CD8-positive, alpha-beta memory T cell (primary cell): ENCODE measurements around the gene SFTPB. TPM values are rescaled to one million over a fixed set of nuclear protein-coding genes. Genes with fewer than 3 reads are reported as not detected.

ENCODE experiments used
- CTCF ChIA-PET: fragments of 350-600 bp; sonication (Branson Sonifier 250); formaldehyde crosslinking; loops from one replicate; lab custom pipeline; 2021; ENCODE audit warnings: antibody characterized with exemption; lab: Charles Lee
- POLR2A ChIA-PET: fragments of 350-600 bp; sonication (Branson Sonifier 250); formaldehyde crosslinking; loops from one replicate; lab custom pipeline; 2021; ENCODE audit warnings: antibody characterized with exemption; lab: Charles Lee
- DNase-seq, 5 donors: peaks; one replicate each; pipeline versions ENCODE4 v3.0.0 to v3.0.0-alpha.2; 2020 to 2022; ENCODE audit warnings: mixed read lengths in 1 of 5
- H3K27ac ChIP-seq: one replicate; pipeline ENCODE4 v1.7.0; 2013; ENCODE audit warnings: low read depth, mild to moderate bottlenecking, low read length, moderate library complexity
- H3K27me3 ChIP-seq: 2 replicates; pipeline ENCODE4 v1.7.0; 2013; ENCODE audit warnings: low read length, mild to moderate bottlenecking; ENCODE audit not compliant: insufficient read depth, poor library complexity, severe bottlenecking
- H3K36me3 ChIP-seq: 2 replicates; pipeline ENCODE4 v1.7.0; 2013; ENCODE audit warnings: mild to moderate bottlenecking, low read length, moderate library complexity; ENCODE audit not compliant: insufficient read depth
- H3K4me1 ChIP-seq: 2 replicates; pipeline ENCODE4 v1.7.0; 2013; ENCODE audit warnings: mild to moderate bottlenecking, low read length, moderate library complexity; ENCODE audit not compliant: insufficient read depth
- H3K4me3 ChIP-seq: 2 replicates; pipeline ENCODE4 v1.7.0; 2013; ENCODE audit warnings: mild to moderate bottlenecking, low read length
- H3K9me3 ChIP-seq: 2 replicates; pipeline ENCODE4 v1.7.0; 2013; ENCODE audit warnings: mild to moderate bottlenecking, low read length
- H3K27ac Mint-ChIP-seq, 8 donors: one replicate each; pipeline ENCODE4 v1.8.0; 2020 to 2021; ENCODE audit warnings: mixed read lengths in 8 of 8, mild to moderate bottlenecking in 6 of 8, inconsistent platforms in 3 of 8, moderate library complexity in 3 of 8
- H3K27me3 Mint-ChIP-seq, 2 donors: one replicate each; pipeline ENCODE4 v1.8.0; 2020 to 2021; ENCODE audit warnings: mixed read lengths in 2 of 2, mild to moderate bottlenecking in 1 of 2, moderate library complexity in 1 of 2
- H3K36me3 Mint-ChIP-seq, 3 donors: one replicate each; pipeline ENCODE4 v1.8.0; 2020 to 2021; ENCODE audit warnings: mixed read lengths in 3 of 3, inconsistent platforms in 1 of 3, mild to moderate bottlenecking in 1 of 3
- H3K4me1 Mint-ChIP-seq, 3 donors: one replicate each; pipeline ENCODE4 v1.8.0; 2020 to 2021; ENCODE audit warnings: mixed read lengths in 3 of 3, inconsistent platforms in 1 of 3, mild to moderate bottlenecking in 1 of 3
- H3K4me3 Mint-ChIP-seq, 7 donors: one replicate each; pipeline ENCODE4 v1.8.0; 2020 to 2021; ENCODE audit warnings: mixed read lengths in 7 of 7, mild to moderate bottlenecking in 6 of 7, moderate library complexity in 4 of 7, inconsistent platforms in 2 of 7
- H3K9me3 Mint-ChIP-seq, 5 donors: one replicate each; pipeline ENCODE4 v1.8.0; 2020 to 2022; ENCODE audit warnings: mixed read lengths in 5 of 5, mild to moderate bottlenecking in 3 of 5, moderate library complexity in 2 of 5, inconsistent platforms in 1 of 5
- polyA plus RNA-seq: library from polyadenylated mRNA; unstranded; fragments of 300-500 nt; fragmentation: Illumina TruSeq; gene quantifications from one replicate; pipeline ENCODE4 v1.2.3, GENCODE V29; 2021
- total RNA-seq, 2 experiments: library from RNA; stranded (reverse); gene quantifications; one replicate each; pipeline ENCODE4 v1.2.3, GENCODE V29; 2021

Gene SFTPB
- total and polyA plus RNA-seq, 3 experiments from 2014 or later: not detected

DNA sequence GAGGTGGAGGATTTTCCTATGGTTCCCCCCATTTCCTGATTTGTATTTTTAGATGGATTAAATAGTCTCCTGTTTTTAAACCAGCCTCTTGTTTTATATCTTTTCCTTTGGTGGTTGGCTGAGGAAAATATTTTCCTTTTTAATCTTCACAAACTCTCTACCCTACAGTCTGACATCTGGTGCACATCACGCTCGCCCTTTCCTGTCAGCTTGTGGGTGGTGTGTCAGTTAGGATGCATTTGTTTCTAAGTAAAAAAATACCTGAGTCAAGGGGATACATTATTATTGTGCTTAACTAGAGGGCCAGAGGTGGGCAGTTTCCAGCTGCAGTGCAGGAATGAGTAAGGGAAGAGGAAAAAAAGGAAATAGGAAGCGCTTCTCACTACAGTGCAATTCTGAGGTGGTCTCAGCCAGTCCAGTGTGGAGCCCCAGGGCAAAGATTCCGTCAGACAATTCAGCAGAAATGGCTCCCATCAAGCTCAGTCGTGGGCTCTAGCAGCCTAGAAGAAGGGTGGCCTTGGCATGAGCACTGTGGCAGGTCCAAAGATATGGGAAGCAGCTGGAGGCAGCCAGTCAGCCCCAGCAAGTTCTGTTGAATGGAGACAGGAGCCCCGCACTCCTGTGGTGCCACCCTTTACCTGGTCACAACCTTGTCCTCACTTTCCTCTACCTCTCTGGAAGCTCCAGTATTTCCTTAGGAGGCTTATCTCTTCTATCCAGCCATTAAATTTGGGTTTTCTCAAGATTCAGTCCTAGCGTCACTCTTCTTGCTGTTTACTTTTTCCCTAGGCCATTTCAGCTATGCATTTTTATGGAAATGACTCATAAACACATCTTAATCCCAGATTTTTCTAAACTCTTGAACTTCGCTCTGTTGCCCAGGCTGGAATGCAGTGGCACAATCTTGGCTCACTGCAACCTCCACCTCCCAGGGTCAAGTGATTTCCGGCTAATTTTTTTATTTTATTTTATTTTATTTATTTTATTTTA is 18.5 kb downstream of the SFTPB start:
- H3K4me1 Mint-ChIP-seq: no peaks in the 10 kb centered on the region
- H3K36me3 Mint-ChIP-seq: peaks cover 12 to 85% (median 19%) of the 10 kb centered on the region in 3 donors
- Histone ChIP-seq H3K4me1 (no peaks in the 10 kb centered on the region), H3K27me3 (no peaks in the 10 kb centered on the region), H3K9me3 (no peaks in the 10 kb centered on the region), H3K36me3 (peaks cover 52% of the 10 kb centered on the region), H3K27ac (no peak overlapping the region), H3K4me3 (no peak overlapping the region)
- peak overlapping the region in 1 of 7 donors; percentile 23 for H3K4me3 Mint-ChIP-seq
- no peaks in the 10 kb centered on the region for H3K9me3 Mint-ChIP-seq
- CTCF ChIA-PET: interaction anchor here (3.0 kb wide), 1 partner anchor 12 kb away, joined by 15 read pairs; no protein-coding TSS in a partner anchor
- H3K27ac Mint-ChIP-seq: peak overlapping the region in 3 of 8 donors; percentile 25 to 38 (median 28)
- no peak for DNase-seq
- POLR2A ChIA-PET: interaction anchor here (0.6 kb wide), 1 partner anchor 463 kb away, joined by 3 read pairs; no protein-coding TSS in a partner anchor
- no peaks in the 10 kb centered on the region for H3K27me3 Mint-ChIP-seq

DNA sequence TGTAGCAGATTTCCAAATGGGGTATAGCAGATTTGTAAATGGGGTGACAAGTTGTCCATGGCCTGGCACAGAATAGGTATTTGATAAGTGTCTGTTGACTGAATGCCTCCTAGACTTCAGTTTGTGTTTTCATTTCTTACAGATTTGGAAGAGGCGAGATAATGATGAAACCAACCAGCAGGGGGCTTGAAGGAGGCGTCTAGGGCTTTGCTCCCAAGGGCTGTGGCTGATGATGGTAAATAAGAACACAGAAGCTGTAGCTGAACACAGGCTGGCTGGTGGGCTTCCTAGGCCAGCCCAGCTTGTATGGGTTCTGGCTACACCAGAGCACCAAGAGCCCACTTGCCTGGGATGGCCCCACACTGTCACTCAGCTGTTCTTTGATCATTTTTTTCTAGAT is 19.4 kb downstream of the SFTPB start:
- Histone ChIP-seq H3K36me3 (peaks cover 55% of the 10 kb centered on the region), H3K4me3 (no peak overlapping the region), H3K27ac (no peak overlapping the region), H3K27me3 (no peaks in the 10 kb centered on the region), H3K9me3 (no peaks in the 10 kb centered on the region), H3K4me1 (no peaks in the 10 kb centered on the region)
- Mint-ChIP-seq H3K4me1 (no peaks in the 10 kb centered on the region), H3K27ac (peak overlapping the region in 2 of 8 donors; percentile 17 to 24), H3K9me3 (no peaks in the 10 kb centered on the region), H3K4me3 (no peak overlapping the region), H3K36me3 (peaks cover 12 to 86% (median 19%) of the 10 kb centered on the region in 3 donors), H3K27me3 (no peaks in the 10 kb centered on the region)
- DNase-seq: no peak
- ChIA-PET CTCF (interaction anchor here (3.0 kb wide), 1 partner anchor 11 kb away, joined by 15 read pairs; no protein-coding TSS in a partner anchor), POLR2A (interaction anchor here (0.6 kb wide), 1 partner anchor 464 kb away, joined by 3 read pairs; no protein-coding TSS in a partner anchor)

DNA sequence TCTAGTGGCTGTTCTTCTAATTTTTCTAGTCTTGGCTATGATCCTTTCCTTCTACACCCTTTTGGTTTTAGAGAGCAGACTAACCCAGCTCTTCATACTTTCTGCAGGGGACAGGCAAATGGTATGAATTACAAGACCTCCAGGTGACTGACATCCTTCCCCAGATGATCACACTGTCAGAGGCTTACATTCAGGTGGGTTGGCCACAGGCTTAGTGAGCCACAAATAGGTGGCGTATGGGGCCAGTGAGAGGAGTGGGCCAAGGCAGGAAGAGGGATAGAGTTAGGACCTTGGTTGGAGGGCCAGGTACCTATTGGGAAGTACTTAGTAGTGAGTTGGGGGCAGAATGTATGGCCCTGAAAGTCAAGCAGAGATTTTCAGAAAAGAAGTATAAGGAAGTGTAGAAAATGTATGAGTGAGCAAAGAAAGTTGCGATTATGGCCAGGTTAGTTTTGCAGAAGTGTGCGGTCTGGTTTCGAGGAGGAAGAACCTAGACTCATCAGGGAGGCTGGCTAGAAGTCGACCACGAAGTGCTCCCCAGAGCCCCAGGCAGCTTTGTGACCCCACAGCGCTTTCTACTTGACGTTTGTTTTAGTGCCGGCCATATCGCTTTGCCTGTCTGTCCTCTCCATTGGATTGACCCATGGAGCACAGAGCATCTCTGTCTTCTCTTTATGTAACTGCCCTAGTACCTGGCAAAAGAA is 20.0 kb downstream of the SFTPB start:
- no peak for DNase-seq
- Histone ChIP-seq H3K4me1 (no peaks in the 10 kb centered on the region), H3K9me3 (no peaks in the 10 kb centered on the region), H3K27me3 (no peaks in the 10 kb centered on the region), H3K36me3 (peaks cover 55% of the 10 kb centered on the region), H3K27ac (no peak overlapping the region), H3K4me3 (no peak overlapping the region)
- Mint-ChIP-seq H3K4me1 (peaks cover 0 to under 1% (median 0%) of the 10 kb centered on the region in 3 donors), H3K9me3 (no peaks in the 10 kb centered on the region), H3K36me3 (peaks cover 12 to 88% (median 18%) of the 10 kb centered on the region in 3 donors), H3K27me3 (no peaks in the 10 kb centered on the region), H3K27ac (peak overlapping the region in 7 of 8 donors; percentile 3 to 59 (median 38)), H3K4me3 (no peak overlapping the region)
- ChIA-PET CTCF (interaction anchor here (3.0 kb wide), 1 partner anchor 11 kb away, joined by 15 read pairs; no protein-coding TSS in a partner anchor), POLR2A (no interaction called here)

DNA sequence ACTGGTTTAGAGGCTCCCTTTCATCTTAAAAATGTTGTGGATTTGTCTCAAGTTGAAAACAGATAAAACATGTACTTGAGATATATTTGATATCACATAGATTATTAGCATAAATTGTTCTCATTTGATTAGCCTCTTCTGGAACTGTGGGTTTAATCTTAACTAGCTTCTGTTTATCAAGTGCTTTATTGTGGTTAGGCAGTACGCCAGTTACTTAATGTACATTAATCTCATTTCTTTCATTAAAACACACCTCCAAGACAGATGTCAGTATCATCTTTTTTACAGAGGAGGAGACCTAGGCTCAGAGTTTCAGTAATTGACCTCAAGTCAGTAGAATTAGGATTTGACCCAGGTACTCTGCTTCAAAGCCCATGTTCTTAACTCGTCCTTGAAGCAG is 21.8 kb downstream of the SFTPB start:
- H3K27ac ChIP-seq: no peak overlapping the region
- H3K4me3 Mint-ChIP-seq: no peak overlapping the region
- ChIA-PET CTCF (interaction anchor here (0.8 kb wide), 1 partner anchor 9 kb away, joined by 3 read pairs; no protein-coding TSS in a partner anchor), POLR2A (no interaction called here)
- DNase-seq: no peak
- no peaks in the 10 kb centered on the region for H3K9me3 ChIP-seq
- H3K4me3 ChIP-seq: no peak overlapping the region
- no peaks in the 10 kb centered on the region for H3K4me1 ChIP-seq
- peaks cover 0 to 12% (median 10%) of the 10 kb centered on the region in 3 donors for H3K4me1 Mint-ChIP-seq
- H3K9me3 Mint-ChIP-seq: no peaks in the 10 kb centered on the region
- H3K27me3 Mint-ChIP-seq: no peaks in the 10 kb centered on the region
- no peaks in the 10 kb centered on the region for H3K27me3 ChIP-seq
- H3K36me3 Mint-ChIP-seq: peaks cover 17 to 93% (median 25%) of the 10 kb centered on the region in 3 donors
- peaks cover 71% of the 10 kb centered on the region for H3K36me3 ChIP-seq
- no peak overlapping the region for H3K27ac Mint-ChIP-seq

DNA sequence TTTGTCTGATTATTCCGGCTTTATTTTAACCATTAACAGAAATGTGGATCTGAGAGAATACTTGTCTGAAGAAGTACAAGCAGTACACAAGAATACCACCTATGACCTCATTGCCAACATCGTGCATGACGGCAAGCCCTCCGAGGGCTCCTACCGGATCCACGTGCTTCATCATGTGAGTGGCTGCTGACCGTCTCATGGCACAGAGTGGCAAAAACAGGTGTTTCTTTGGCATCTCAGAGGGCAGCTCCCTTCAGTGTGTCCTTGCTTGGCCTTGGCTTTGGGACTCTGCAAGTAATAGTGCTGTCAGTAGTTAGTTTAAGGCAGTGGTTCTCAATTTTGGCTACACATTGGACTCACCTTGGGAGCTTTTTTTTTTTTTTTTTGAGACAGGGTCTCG is 23.1 kb downstream of the SFTPB start:
- ChIA-PET POLR2A (interaction anchor here (0.7 kb wide), 1 partner anchor 42 kb away, joined by 5 read pairs; no protein-coding TSS in a partner anchor), CTCF (interaction anchor here (1.1 kb wide), 1 partner anchor 8 kb away, joined by 5 read pairs; no protein-coding TSS in a partner anchor)
- H3K4me3 Mint-ChIP-seq: no peak overlapping the region
- H3K27me3 ChIP-seq: no peaks in the 10 kb centered on the region
- peaks cover 1 to 12% (median 10%) of the 10 kb centered on the region in 3 donors for H3K4me1 Mint-ChIP-seq
- no peak for DNase-seq
- no peaks in the 10 kb centered on the region for H3K4me1 ChIP-seq
- H3K9me3 Mint-ChIP-seq: no peaks in the 10 kb centered on the region
- H3K4me3 ChIP-seq: no peak overlapping the region
- H3K27ac ChIP-seq: no peak overlapping the region
- H3K27ac Mint-ChIP-seq: no peak overlapping the region
- peaks cover 19 to 98% (median 32%) of the 10 kb centered on the region in 3 donors for H3K36me3 Mint-ChIP-seq
- H3K36me3 ChIP-seq: peaks cover 75% of the 10 kb centered on the region
- no peaks in the 10 kb centered on the region for H3K27me3 Mint-ChIP-seq
- no peaks in the 10 kb centered on the region for H3K9me3 ChIP-seq

DNA sequence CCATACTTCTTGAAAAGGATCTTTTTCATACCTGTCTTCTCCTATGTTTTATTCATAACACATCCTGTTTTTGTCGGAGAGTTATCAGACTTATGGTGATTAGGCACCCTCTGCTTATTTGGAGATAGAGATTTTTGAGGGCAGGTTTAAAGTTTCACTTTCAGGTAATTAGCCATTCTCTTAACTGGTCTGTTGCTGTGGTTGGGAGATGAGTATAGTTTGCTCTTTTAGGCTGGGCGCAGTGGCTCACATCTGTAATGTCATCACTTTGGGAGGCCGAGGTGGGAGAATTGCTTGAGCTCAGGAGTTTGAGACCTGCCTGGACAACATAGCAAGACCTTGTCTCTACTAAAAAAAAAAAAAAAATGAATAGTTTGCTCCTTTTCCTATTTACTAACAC is 25.3 kb downstream of the SFTPB start:
- H3K9me3 Mint-ChIP-seq: no peaks in the 10 kb centered on the region
- peaks cover 1 to 12% (median 10%) of the 10 kb centered on the region in 3 donors for H3K4me1 Mint-ChIP-seq
- H3K4me3 Mint-ChIP-seq: no peak overlapping the region
- no peak overlapping the region for H3K4me3 ChIP-seq
- DNase-seq: no peak
- no peak overlapping the region for H3K27ac ChIP-seq
- peaks cover 19 to 95% (median 26%) of the 10 kb centered on the region in 3 donors for H3K36me3 Mint-ChIP-seq
- no peaks in the 10 kb centered on the region for H3K27me3 ChIP-seq
- CTCF ChIA-PET: no interaction called here
- H3K9me3 ChIP-seq: no peaks in the 10 kb centered on the region
- POLR2A ChIA-PET: no interaction called here
- H3K4me1 ChIP-seq: no peaks in the 10 kb centered on the region
- H3K27me3 Mint-ChIP-seq: no peaks in the 10 kb centered on the region
- peak overlapping the region in 4 of 8 donors; percentile 15 to 89 (median 58) for H3K27ac Mint-ChIP-seq
- H3K36me3 ChIP-seq: peaks cover 73% of the 10 kb centered on the region

DNA sequence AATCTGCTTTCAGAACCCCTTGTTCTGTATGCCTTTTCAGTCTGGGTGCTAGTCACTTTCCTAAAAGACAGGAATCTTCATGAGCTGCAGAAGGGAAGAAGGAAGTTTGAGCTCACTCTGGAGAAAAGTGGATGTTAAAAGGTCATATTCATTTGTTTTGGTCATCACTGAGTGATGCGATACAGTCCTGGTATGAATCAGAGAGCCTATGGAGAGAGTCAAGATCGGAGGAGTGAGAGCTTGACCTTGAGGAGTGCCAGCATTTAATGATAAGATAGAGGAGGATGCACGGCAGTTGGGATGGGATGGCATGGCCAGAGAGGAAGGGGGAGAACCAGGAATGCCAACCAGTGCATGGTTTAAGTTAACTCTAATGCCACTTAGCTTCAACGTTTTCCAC is 32.4 kb downstream of the SFTPB start:
- Histone ChIP-seq H3K27ac (no peak overlapping the region), H3K4me3 (no peak overlapping the region), H3K27me3 (no peaks in the 10 kb centered on the region), H3K4me1 (no peaks in the 10 kb centered on the region), H3K9me3 (no peaks in the 10 kb centered on the region), H3K36me3 (peaks cover 56% of the 10 kb centered on the region)
- Mint-ChIP-seq H3K27me3 (no peaks in the 10 kb centered on the region), H3K4me3 (no peak overlapping the region), H3K9me3 (no peaks in the 10 kb centered on the region), H3K27ac (peak overlapping the region in 3 of 8 donors; percentile 3 to 84 (median 27)), H3K36me3 (peaks cover 8 to 88% (median 33%) of the 10 kb centered on the region in 3 donors), H3K4me1 (peaks cover 20 to 27% (median 26%) of the 10 kb centered on the region in 3 donors)
- CTCF ChIA-PET: interaction anchor here (0.6 to 3.6 kb wide), 6 partner anchors 15 to 71 kb away, joined by 3 to 30 read pairs (median 16); partner anchors contain the start of gene RNF181
- no peak for DNase-seq
- POLR2A ChIA-PET: no interaction called here
